ENCODE data around the gene BBS9. TPM values are rescaled to one million over a fixed set of nuclear protein-coding genes. Genes with fewer than 3 reads are reported as not detected.

Gene BBS9
- total and polyA plus RNA-seq, 12 donors, result 4.1 to 44.0 (median 10.0) TPM

DNA sequence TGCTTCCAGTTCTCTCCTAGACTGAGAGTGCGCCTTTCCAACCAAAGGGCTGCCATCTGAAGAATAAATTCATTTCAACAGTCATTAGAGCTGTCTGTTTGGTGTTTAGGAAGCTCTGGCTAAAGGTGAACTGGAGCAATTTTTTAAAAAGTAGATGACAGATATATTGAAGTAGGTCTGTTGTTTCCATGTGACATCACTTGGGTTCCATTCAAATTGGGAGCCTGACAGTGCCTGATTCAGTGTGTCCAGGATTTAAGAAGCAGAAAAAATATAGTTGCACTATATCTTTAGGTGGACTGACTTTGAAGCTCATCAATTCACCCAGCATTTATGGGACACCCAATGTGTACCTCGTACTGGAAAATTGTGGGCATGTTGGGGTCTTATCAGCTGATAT is 367.7 kb downstream of the BBS9 start:
- Histone ChIP-seq H3K4me3 (no peak overlapping the region), H3K9me3 (peaks cover 0 to 6% (median 0%) of the 10 kb centered on the region in 11 donors), H3K27me3 (no peaks in the 10 kb centered on the region), H3K4me1 (peaks cover 0 to 22% (median 4%) of the 10 kb centered on the region in 9 donors), H3K36me3 (no peaks in the 10 kb centered on the region), H3K27ac (no peak overlapping the region)
- TF ChIP-seq, protein P1, sequence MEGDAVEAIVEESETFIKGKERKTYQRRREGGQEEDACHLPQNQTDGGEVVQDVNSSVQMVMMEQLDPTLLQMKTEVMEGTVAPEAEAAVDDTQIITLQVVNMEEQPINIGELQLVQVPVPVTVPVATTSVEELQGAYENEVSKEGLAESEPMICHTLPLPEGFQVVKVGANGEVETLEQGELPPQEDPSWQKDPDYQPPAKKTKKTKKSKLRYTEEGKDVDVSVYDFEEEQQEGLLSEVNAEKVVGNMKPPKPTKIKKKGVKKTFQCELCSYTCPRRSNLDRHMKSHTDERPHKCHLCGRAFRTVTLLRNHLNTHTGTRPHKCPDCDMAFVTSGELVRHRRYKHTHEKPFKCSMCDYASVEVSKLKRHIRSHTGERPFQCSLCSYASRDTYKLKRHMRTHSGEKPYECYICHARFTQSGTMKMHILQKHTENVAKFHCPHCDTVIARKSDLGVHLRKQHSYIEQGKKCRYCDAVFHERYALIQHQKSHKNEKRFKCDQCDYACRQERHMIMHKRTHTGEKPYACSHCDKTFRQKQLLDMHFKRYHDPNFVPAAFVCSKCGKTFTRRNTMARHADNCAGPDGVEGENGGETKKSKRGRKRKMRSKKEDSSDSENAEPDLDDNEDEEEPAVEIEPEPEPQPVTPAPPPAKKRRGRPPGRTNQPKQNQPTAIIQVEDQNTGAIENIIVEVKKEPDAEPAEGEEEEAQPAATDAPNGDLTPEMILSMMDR (IDR thresholded peaks at IDR 0.05), result no peak
- no peak for ATAC-seq
- intact Hi-C loops (cut with DNase I), result no loop called here
- WGBS, 2 donors, result 92 to 97% methylated on average over 2 of the region's 2 CpGs
- no peak for DNase-seq

DNA sequence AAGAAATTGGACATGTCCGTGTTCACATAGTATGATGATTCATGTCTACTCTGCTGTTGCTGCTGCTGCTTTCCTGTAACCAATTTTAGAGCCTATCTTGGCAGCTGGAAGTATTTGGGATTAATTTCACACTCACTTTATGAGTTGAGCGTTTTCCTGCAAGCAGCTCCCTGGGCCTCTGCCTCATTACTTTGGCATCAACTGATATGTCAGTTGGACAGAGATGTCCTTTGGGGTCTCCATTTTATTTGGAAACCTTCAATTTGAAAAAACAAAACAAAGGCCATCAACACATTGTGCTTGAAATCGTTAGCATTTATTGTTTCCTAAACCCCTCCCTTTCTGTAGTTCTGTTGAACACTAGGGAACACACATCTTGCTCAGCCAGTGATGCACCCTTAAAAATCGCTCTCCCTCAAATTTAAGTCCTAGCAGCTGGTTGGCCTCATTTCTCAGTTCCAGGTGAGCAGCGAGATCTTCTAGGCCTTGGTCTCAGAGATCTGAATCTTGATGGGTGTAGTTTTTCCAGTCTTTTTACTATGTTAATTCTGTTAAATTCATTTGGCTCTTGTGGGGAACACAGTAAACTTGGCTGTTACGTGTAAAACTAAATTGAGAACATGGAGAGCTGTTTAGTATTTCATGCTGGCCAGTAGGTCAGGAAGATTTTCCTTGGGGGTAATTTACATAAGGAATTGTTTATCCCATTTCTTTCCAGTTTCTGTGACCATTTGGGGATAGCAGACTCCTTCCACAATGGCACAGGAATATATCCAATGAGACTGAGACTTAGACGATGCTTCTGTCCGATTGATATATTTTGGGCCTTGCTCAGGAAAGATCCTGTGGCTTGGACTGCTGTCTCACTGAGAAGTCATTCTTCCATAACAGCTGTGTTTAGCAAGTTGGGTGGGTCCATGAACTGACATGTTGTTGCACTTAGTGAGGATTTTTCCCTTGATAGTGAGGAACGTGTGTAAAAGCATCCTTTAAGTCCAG is 371.6 kb downstream of the BBS9 start:
- peak overlapping the region in 2 of 10 donors; percentile 22 to 49 for H3K27ac ChIP-seq
- intact Hi-C loops (cut with DNase I), result no loop called here
- H3K36me3 ChIP-seq, result peaks cover 0 to 6% (median 0%) of the 10 kb centered on the region in 9 donors
- ATAC-seq (peak in 6 of 8 donors; percentile 33 to 66 (median 47)), DNase-seq (no peak)
- H3K4me1 ChIP-seq, result peaks cover 0 to 12% (median 4%) of the 10 kb centered on the region in 9 donors
- peaks cover 0 to 6% (median 0%) of the 10 kb centered on the region in 11 donors for H3K9me3 ChIP-seq
- WGBS, 2 donors, result 67 to 71% methylated on average over 9 of the region's 9 CpGs
- H3K27me3 ChIP-seq, result no peaks in the 10 kb centered on the region
- no peak overlapping the region for H3K4me3 ChIP-seq
- TF ChIP-seq, protein P1 (IDR thresholded peaks at IDR 0.05), result no peak

DNA sequence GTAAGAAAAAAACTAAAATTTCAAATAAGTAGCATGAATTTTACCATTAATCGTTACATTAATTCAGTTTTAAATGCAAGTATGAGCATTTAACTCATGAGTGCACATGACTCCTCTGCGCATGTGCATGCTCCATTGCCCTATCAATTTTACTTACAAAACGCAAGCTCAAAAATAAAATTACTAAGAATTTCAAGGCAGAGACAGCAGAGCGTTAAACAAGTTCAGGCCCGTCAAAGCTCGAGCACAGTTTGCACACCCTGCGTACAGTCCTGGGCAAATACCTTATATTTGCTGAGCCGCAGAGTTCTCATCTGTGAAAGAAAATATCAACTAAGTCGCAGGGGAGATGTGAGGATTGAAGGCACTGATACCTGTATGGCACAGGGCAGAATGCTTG is 373.6 kb downstream of the BBS9 start:
- no peak for ATAC-seq
- H3K4me3 ChIP-seq, result no peak overlapping the region
- intact Hi-C loops (cut with DNase I), result no loop called here
- no peaks in the 10 kb centered on the region for H3K27me3 ChIP-seq
- H3K27ac ChIP-seq, result no peak overlapping the region
- WGBS, 2 donors, result 97 to 99% methylated on average over 9 of the region's 9 CpGs
- peaks cover 0 to 10% (median 0%) of the 10 kb centered on the region in 9 donors for H3K36me3 ChIP-seq
- H3K9me3 ChIP-seq, result peaks cover 0 to 6% (median 0%) of the 10 kb centered on the region in 11 donors
- H3K4me1 ChIP-seq, result peaks cover 0 to 12% (median 4%) of the 10 kb centered on the region in 9 donors
- DNase-seq, result no peak
- TF ChIP-seq, protein P1 (IDR thresholded peaks at IDR 0.05), result no peak

GRCh38 chr7:33503736-33504135 is 374.4 kb downstream of the BBS9 start:
- peaks cover 0 to 12% (median 0%) of the 10 kb centered on the region in 9 donors for H3K36me3 ChIP-seq
- H3K4me3 ChIP-seq, result no peak overlapping the region
- H3K9me3 ChIP-seq, result peaks cover 0 to 2% (median 0%) of the 10 kb centered on the region in 11 donors
- intact Hi-C loops (cut with DNase I), result no loop called here
- 62 to 79% methylated on average over 5 of the region's 5 CpGs for WGBS, 2 donors
- no peak overlapping the region for H3K27ac ChIP-seq
- ATAC-seq (peak in 1 of 8 donors; percentile 27), DNase-seq (no peak)
- H3K4me1 ChIP-seq, result peaks cover 0 to 12% (median 4%) of the 10 kb centered on the region in 9 donors
- H3K27me3 ChIP-seq, result no peaks in the 10 kb centered on the region
- TF ChIP-seq, protein P1 (IDR thresholded peaks at IDR 0.05), result no peak

Measured in heart right ventricle (tissue), 16 donors.